ENCODE measurements around the gene ATP11C. TPM values are rescaled to one million over a fixed set of nuclear protein-coding genes. Genes with fewer than 3 reads are reported as not detected.
A peak's percentile ranks its signal among the peaks of the same experiment; 100 is the strongest.

ATP11C gene
- total and polyA plus RNA-seq, 9 of the 15 experiments (the other 6 are each of a cell fraction or from before 2014, with no cell fraction given), result 18.2 to 42.2 (median 29.4) TPM

- Histone ChIP-seq H3K27me3 (ENCODE audit: control insufficient read depth in 2 of 2, insufficient read depth in 2 of 2, low read length in 2 of 2) (no peaks in the 10 kb centered on the region), H3K9me1 (ENCODE audit: control insufficient read depth, insufficient read depth, low read length) (no peaks in the 10 kb centered on the region), H2AFZ (ENCODE audit: low read depth, low read length) (no peak overlapping the region), H3K79me2 (ENCODE audit: control insufficient read depth, insufficient read depth, low read length) (peaks cover 65% of the 10 kb centered on the region), H3K9ac (ENCODE audit: insufficient read depth in 1 of 2, low read depth in 2 of 2, low read length in 2 of 2) (no peak overlapping the region), H3K4me2 (ENCODE audit: insufficient read depth, low read length) (0 out of 2 replicates have a peak overlapping the region, but pooled peaks have one; percentile 9), H4K20me1 (replicated peaks; ENCODE audit: control insufficient read depth, insufficient read depth, low read length) (0 out of 2 replicates have a peak, but pooled peaks cover 6% of the 10 kb centered on the region), H3K4me3 (no peak overlapping the region), H3K9me3 (replicated peaks; ENCODE audit: control insufficient read depth, insufficient read depth, low read depth, low read length) (no peaks in the 10 kb centered on the region), H3K27ac (ENCODE audit: extremely low read depth, low read depth, low read length) (peak overlapping the region; percentile 32; the same call in 1 of the 3 replicates), H3K4me1 (replicated peaks in 1 of 2; ENCODE audit: control insufficient read depth in 2 of 2, insufficient read depth in 2 of 2, low read length in 2 of 2) (peaks cover 0 to 15% of the 10 kb centered on the region in 2 experiments; a peak in 4 of 5 replicates), H3K36me3 (ENCODE audit: control insufficient read depth, insufficient read depth, low read length) (no peaks in the 10 kb centered on the region)
- POLR2A ChIA-PET, result interaction anchor here (1.6 to 1.8 kb wide), 3 partner anchors 9 to 10 kb away, joined by 5 to 6 read pairs (median 5); no protein-coding TSS in a partner anchor
- no TSS peak for BruUV-seq (replicated peaks)
- in situ Hi-C loops (cut with MboI) (no loop called here), intact Hi-C loops (cut with micrococcal nuclease) (no loop called here)
- CTCF ChIA-PET (ENCODE audit: low intra/inter-chr PET ratio), result no interaction called here
- 2% methylated on average over 4 of the region's 4 CpGs for WGBS (ENCODE audit: insufficient coverage, low coverage, missing lambda C conversion rate)
- peak; percentile 71 for ATAC-seq
- DNase-seq (ENCODE audit: extremely low read depth in 1 of 4, low spot score in 3 of 4), result peak in 2 of 4 experiments; percentile 13 to 27
- peak; percentile 61 for FAIRE-seq
- no peak for TF ChIP-seq PBX2 (CRISPR knock-in tag; IDR thresholded peaks at IDR 0.05; ENCODE audit: low read depth)
- TF ChIP-seq PBX2 (tag; conservative IDR thresholded peaks at IDR 0.05; ENCODE audit: low read depth), result peak; percentile 63; the same call in 1 of the 2 replicates
- no peak for TF ChIP-seq PTBP1 (IDR thresholded peaks at IDR 0.05; ENCODE audit: low read depth, low read length)
- TF ChIP-seq CHD7 (IDR thresholded peaks at IDR 0.05; ENCODE audit: low read depth, low read length), result no peak
- peak; percentile 84 for TF ChIP-seq MEIS2 (IDR thresholded peaks at IDR 0.05; ENCODE audit: partially characterized antibody)
- no peak for TF ChIP-seq ZNF830 (CRISPR knock-in tag; IDR thresholded peaks at IDR 0.05)
- TF ChIP-seq TSC22D4 (tag; IDR thresholded peaks at IDR 0.05), result no peak
Observed at GRCh38 chrX:139881130-139881529, 51.7 kb downstream of the ATP11C start.

Data from K562 (cell line).